Suprapubic skin (tissue), 3 donors: ENCODE data around the gene YJU2.
"Not testable (repeated sequence)": the region's sequence is repeated elsewhere in the genome, so short reads cannot be mapped to it uniquely, and the experiment has no call there.

Experiments
- POLR2AphosphoS5 ChIP-seq, 3 donors: sonication (generic); formaldehyde crosslinking; IDR thresholded peaks; one replicate each; pipeline ENCODE4 v1.6.1; 2017; ENCODE audit warnings: antibody characterized with exemption in 3 of 3
- TF ChIP-seq, protein P1 (sequence below), 2 donors: fragments of 200-600 bp in 1 of 2; fragments of 450-650 bp in 1 of 2; sonication (generic) in 1 of 2; IDR thresholded peaks; one replicate each; pipeline ENCODE4 v1.5.1; 2016 to 2019; ENCODE audit warnings: antibody characterized with exemption in 2 of 2, mild to moderate bottlenecking in 1 of 2, moderate library complexity in 1 of 2

DNA sequence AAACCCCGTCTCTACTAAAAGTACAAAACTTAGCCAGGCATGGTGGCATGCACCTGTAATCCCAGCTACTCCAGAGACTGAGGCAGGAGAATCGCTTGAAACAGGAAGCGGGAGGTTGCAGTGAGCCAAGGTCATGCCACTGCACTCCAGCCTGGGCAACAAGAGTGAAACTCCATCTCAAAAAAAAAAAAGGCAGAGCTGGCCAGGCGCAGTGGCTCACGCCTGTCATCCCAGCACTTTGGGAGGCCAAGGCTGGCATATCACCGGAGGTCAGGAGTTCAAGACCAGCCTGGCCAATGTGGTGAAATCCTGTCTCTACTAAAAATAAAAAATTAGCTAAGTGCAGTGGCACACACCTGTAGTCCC is 27.4 kb downstream of the YJU2 start:
- TF ChIP-seq, protein P1, sequence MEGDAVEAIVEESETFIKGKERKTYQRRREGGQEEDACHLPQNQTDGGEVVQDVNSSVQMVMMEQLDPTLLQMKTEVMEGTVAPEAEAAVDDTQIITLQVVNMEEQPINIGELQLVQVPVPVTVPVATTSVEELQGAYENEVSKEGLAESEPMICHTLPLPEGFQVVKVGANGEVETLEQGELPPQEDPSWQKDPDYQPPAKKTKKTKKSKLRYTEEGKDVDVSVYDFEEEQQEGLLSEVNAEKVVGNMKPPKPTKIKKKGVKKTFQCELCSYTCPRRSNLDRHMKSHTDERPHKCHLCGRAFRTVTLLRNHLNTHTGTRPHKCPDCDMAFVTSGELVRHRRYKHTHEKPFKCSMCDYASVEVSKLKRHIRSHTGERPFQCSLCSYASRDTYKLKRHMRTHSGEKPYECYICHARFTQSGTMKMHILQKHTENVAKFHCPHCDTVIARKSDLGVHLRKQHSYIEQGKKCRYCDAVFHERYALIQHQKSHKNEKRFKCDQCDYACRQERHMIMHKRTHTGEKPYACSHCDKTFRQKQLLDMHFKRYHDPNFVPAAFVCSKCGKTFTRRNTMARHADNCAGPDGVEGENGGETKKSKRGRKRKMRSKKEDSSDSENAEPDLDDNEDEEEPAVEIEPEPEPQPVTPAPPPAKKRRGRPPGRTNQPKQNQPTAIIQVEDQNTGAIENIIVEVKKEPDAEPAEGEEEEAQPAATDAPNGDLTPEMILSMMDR (IDR thresholded peaks at IDR 0.05): not testable (repeated sequence)
- TF ChIP-seq POLR2AphosphoS5 (IDR thresholded peaks at IDR 0.05): not testable (repeated sequence)
